IPS-NIHi11 (cell line): ENCODE measurements around the gene ABCA12.

ENCODE experiments used
- DNase-seq: peaks from one replicate; pipeline ENCODE4 v3.0.0; 2012; ENCODE audit warnings: mixed read lengths, low spot score

The ABCA12 gene

GRCh38 chr2:215032153-215032552, 106.3 kb downstream of the ABCA12 start:
- DNase-seq = no peak

- no peak for DNase-seq
These were observed 107.1 kb downstream of the ABCA12 start for GRCh38 chr2:215031321-215031720.

- no peak for DNase-seq
These were observed 108.5 kb downstream of the ABCA12 start for GRCh38 chr2:215029936-215030335.

- no peak for DNase-seq
These were observed 110.2 kb downstream of the ABCA12 start for GRCh38 chr2:215028231-215028630.

GRCh38 chr2:215027779-215028178, 110.6 kb downstream of the ABCA12 start:
- DNase-seq = no peak

GRCh38 chr2:215022910-215023309, 115.5 kb downstream of the ABCA12 start:
- DNase-seq = no peak

- DNase-seq = no peak
These were observed 116.0 kb downstream of the ABCA12 start for GRCh38 chr2:215022418-215022817.

- no peak for DNase-seq
These were observed 118.1 kb downstream of the ABCA12 start for GRCh38 chr2:215020283-215020682.

- no peak for DNase-seq
These were observed 118.8 kb downstream of the ABCA12 start for GRCh38 chr2:215019521-215020145.

- DNase-seq = no peak
These were observed 119.3 kb downstream of the ABCA12 start for GRCh38 chr2:215019085-215019484.

GRCh38 chr2:215015421-215015820, 123.0 kb downstream of the ABCA12 start:
- no peak for DNase-seq

GRCh38 chr2:215010390-215010789, 128.0 kb downstream of the ABCA12 start:
- DNase-seq = no peak

GRCh38 chr2:215003001-215003400, 135.4 kb downstream of the ABCA12 start:
- DNase-seq = peak; percentile 13

GRCh38 chr2:215002500-215002899, 135.9 kb downstream of the ABCA12 start:
- peak; percentile 23 for DNase-seq

GRCh38 chr2:215000721-215001120, 137.7 kb downstream of the ABCA12 start:
- DNase-seq = no peak

- no peak for DNase-seq
These were observed 142.3 kb downstream of the ABCA12 start for GRCh38 chr2:214995926-214996670.

- DNase-seq = no peak
These were observed 143.0 kb downstream of the ABCA12 start for GRCh38 chr2:214995409-214995808.

GRCh38 chr2:214992911-214993310, 145.5 kb downstream of the ABCA12 start:
- DNase-seq = no peak

- no peak for DNase-seq
These were observed 149.2 kb downstream of the ABCA12 start for GRCh38 chr2:214989187-214989586.

- DNase-seq = no peak
These were observed 151.2 kb downstream of the ABCA12 start for GRCh38 chr2:214987261-214987660.

GRCh38 chr2:214985619-214986018, 152.8 kb downstream of the ABCA12 start:
- DNase-seq = no peak

GRCh38 chr2:214966420-214966819, 172.0 kb downstream of the ABCA12 start:
- no peak for DNase-seq

GRCh38 chr2:214960677-214961076, 177.7 kb downstream of the ABCA12 start:
- no peak for DNase-seq

- DNase-seq = no peak
These were observed 191.5 kb downstream of the ABCA12 start for GRCh38 chr2:214946949-214947348.
